ENCODE results near the gene ARTN. TPM values are rescaled to one million over a fixed set of nuclear protein-coding genes. Genes with fewer than 3 reads are reported as not detected.

ARTN gene
- total RNA-seq (2022; extraction: Qiagen RNA extraction) = 0.14 to 0.61 TPM (median 0.35 TPM) in 5 replicates

DNA sequence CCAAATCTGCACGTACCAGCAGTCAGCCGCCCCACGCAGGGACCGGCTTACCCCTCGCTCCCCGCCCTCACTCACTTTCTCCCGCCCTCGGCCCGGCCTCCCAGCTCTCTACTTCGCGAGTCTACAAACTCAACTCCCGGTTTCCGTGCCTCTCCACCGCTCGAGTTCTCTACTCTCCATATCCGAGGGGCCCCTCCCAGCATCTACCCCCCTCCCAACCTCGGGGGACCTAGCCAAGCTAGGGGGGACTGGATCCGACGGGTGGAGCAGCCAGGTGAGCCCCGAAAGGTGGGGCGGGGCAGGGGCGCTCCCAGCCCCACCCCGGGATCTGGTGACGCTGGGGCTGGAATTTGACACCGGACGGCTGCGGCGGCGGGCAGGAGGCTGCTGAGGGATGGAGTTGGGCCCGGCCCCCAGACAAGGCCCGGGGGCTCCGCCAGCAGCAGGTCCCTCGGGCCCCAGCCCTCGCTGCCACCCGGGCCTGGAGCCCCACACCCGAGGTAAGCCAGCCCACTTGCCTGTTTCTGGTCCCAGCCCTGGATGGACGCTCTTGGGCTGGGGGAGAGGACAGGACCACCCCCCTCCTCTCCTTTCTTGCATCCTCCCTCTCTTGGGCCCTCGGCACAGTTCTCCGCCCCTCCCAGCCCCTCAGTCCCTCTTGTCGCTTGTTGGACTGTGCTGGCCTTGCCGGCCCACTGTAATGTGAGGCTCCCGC, at the start of gene ARTN:
TSS of gene ARTN (plus strand) at position 416 of the 715 bp plus-strand sequence. CDS start 1,856 bp downstream, outside the sequence.

DNA sequence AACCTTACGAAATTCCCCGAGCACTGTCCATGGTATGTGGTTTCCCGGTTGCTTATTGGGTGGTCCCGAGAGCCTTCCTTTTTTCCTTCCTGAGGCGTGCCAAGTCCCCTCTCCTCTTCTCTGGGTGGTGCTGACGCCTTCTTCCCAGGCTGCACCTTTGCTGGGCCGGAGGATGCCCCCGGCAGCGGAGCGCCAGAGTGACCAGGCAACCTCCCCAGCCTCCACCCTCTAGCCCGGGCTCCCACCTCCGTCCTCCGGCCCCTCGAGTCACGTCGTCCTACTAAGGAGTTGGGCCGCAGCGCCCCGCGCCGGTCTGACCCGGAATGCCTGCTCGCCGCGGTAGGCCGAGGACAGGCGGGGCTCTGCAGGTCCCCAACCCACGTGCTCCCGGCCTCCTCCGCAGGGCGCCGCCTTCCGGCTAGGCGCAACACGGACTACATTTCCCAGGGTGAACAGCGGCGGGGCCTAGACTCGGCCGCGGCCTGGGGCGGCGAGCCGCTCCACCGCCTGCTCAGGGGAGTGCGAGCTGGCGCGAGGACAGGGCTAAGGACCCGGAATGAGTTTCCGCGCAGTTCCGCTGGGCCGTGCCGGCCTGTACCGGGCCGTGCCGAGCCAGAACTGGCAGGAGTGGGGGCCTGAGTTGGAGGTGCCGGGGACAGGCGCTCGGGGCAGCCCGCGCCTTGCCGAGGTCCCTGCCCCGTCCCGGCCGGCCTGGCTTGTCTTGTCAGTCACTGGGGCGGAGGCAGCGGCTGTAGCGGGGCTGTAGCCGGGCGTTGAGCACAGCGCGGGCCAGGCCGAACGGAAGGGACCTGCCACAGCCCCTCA, 12.8 kb downstream of the ARTN start, which contains the start of gene IPO13:
TSS of gene IPO13 (plus strand) at position 715 of the 825 bp plus-strand sequence. CDS start 651 bp downstream, outside the sequence.

DNA sequence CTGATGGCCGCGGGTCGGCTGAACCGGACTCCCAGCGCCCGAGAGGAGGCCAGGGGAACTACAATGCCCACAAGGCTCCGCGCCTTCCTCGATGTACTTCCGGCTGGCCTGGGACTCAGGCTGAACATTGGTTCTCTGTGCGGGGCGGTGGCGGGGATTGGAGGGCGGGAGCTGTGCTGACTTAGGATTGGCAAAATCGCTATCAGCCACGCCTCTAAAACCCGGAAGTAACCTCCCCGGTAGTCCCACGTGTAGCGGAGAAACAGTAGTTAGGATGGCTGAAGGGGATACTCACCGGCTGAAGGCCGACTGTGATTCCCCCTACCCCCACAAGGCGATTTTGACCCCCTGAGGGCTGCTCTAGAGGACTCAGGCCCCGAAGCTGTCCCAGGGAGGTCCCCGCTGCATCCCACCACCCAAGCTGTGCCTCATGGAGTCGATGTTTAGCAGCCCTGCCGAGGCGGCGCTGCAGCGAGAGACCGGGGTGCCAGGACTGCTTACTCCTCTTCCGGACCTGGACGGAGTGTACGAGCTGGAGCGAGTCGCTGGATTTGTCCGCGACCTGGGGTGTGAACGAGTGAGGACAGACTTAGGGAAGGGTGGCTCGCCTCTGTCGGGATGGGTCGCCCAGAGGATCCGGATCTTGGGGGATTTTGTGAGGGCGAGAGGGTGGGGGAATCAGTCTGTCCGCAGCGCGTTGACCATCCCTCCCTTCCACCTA, 36.3 kb downstream of the ARTN start, which contains the start of gene DPH2:
TSS of gene DPH2 (plus strand) at position 265 of the 721 bp plus-strand sequence. CDS start at position 431, 166 bp downstream.

DNA sequence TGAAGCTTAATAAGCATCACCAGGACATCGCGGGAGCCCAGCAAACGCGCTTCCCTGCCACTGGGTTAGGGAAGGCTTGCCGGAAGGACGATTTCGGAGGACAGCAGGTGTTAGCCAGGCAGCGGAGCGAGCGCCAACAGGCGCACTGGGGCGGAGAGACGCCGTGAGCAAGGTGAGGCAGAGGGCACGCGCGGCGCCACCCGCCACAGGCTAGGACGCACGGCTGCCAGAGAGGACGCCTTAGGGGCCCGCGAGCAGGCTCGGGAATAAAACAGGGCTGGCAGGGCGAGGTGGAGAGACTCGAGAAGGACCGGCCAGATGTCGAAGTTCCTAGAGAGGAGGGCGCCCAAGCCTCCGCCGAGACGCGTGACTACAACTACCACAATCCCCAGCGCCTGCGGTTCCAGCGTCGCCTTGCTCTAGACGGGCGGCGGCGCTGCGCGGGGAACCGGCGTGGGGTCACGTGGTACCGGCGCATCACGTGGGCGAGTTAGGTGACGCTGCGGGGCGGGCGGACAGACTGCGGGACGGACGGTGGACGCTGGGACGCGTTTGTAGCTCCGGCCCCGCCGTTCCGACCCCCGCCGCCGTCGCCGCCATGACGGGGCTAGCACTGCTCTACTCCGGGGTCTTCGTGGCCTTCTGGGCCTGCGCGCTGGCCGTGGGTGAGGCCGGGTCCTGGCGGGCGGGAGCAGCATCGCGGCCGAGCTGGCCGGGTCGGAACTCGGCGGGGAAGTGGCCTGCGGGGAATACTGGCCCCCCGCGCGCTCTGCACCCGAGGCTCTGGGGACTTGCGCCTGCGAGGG, 41.0 kb downstream of the ARTN start, which contains the start of gene ATP6V0B:
TSS of gene ATP6V0B (plus strand) at position 518 of the 806 bp plus-strand sequence. CDS start at position 599, 81 bp downstream.

DNA sequence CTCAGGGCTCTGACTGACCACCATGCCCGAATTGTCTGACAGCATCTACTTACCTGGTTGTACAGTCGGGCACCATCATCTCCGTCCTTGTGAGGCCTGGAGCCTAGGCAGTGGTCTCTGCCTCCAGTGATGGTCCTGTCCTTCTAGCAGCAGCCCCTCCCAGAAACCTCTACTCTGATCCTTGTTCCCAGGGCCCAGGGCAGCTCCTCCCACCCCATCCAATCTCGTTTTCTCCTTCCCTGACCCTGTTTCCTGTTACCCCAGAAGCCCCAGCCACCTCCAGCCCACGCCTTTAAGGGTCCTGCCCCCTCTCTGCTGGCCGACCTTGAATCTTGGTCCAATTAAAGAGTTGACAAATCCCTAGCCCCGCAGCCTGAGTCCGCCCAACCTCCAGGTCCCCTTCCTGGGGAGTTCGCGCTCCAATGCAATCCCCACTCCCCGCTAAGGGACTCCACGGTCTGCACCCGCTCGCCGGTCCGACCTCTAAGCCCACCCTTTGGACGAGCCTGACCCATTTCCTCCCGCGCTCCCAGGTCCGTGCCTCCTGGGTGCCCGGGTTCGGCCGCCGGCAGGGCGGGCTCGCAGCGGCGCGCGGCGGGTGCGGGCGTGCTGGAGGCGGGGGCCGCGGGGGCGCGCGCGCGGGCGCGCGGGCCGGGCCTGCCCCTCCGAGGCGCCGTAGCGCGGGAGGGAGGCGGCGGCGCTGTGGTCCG, 45.1 kb downstream of the ARTN start, which contains the start of gene B4GALT2:
TSS of gene B4GALT2 (plus strand) at position 660 of the 710 bp plus-strand sequence. CDS start 1,951 bp downstream, outside the sequence.

Other genes starting within 250 kb of the ARTN start
- 1.9 to 3.2 TPM (median 2.7 TPM) in 5 replicates for gene ST3GAL3, start 226.3 kb upstream of the ARTN start, total RNA-seq (2022; extraction: Qiagen RNA extraction)
- 10.7 to 18.0 TPM (median 15.0 TPM) in 5 replicates for gene IPO13, start 13.1 kb downstream of the ARTN start, total RNA-seq (2022; extraction: Qiagen RNA extraction)
- 35.5 to 40.8 TPM (median 36.0 TPM) in 5 replicates for gene DPH2, start 36.2 kb downstream of the ARTN start, total RNA-seq (2022; extraction: Qiagen RNA extraction)
- gene ATP6V0B, start 41.2 kb downstream of the ARTN start, total RNA-seq (2022; extraction: Qiagen RNA extraction) = 93.3 to 160 TPM (median 139 TPM) in 5 replicates
- gene B4GALT2, start 45.4 kb downstream of the ARTN start, total RNA-seq (2022; extraction: Qiagen RNA extraction) = 49.9 to 72.4 TPM (median 69.2 TPM) in 5 replicates
- gene CCDC24, start 57.8 kb downstream of the ARTN start, total RNA-seq (2022; extraction: Qiagen RNA extraction) = 5.8 to 9.1 TPM (median 7.8 TPM) in 5 replicates
- gene SLC6A9, start 97.7 kb downstream of the ARTN start, total RNA-seq (2022; extraction: Qiagen RNA extraction) = 11.5 to 16.0 TPM (median 13.8 TPM) in 5 replicates
- 0.41 to 0.61 TPM (median 0.48 TPM) in 5 replicates for gene KLF17, start 185.0 kb downstream of the ARTN start, total RNA-seq (2022; extraction: Qiagen RNA extraction)
- gene KLF18, start 207.8 kb downstream of the ARTN start, total RNA-seq (2022; extraction: Qiagen RNA extraction) = 0.08 TPM in 1 of 5 replicates, not detected in the others

All from A549 treated with Mapracorat at 1 μM for 4 hours (cell line).